Stimulated activated memory B cell treated with anti-CD40 and anti-IgM and Interleukin-4, amounts not matched to agents 10 μg/mL and 1 μg/mL and 100 μg/mL, for 72 hours (primary cell): ENCODE data around the gene TUBB4B.

ENCODE experiments used
- ATAC-seq: fragments of 150-1000 bp; cut with Tn5 transposase; 2 replicates; pipeline ENCODE4 v1.10.0; 2021
- H3K27ac Mint-ChIP-seq: one replicate; pipeline ENCODE4 v1.8.0; 2022; ENCODE audit warnings: mild to moderate bottlenecking, mixed read lengths
- H3K27me3 Mint-ChIP-seq: one replicate; pipeline ENCODE4 v1.8.0; 2022; ENCODE audit warnings: mixed read lengths
- H3K36me3 Mint-ChIP-seq: one replicate; pipeline ENCODE4 v1.8.0; 2022; ENCODE audit warnings: mixed read lengths
- H3K4me1 Mint-ChIP-seq: one replicate; pipeline ENCODE4 v1.8.0; 2022; ENCODE audit warnings: mixed read lengths
- H3K4me3 Mint-ChIP-seq: one replicate; pipeline ENCODE4 v1.8.0; 2022; ENCODE audit warnings: mild to moderate bottlenecking, moderate library complexity, mixed read lengths
- H3K9me3 Mint-ChIP-seq: one replicate; pipeline ENCODE4 v1.8.0; 2022; ENCODE audit warnings: mixed read lengths

Gene TUBB4B

DNA sequence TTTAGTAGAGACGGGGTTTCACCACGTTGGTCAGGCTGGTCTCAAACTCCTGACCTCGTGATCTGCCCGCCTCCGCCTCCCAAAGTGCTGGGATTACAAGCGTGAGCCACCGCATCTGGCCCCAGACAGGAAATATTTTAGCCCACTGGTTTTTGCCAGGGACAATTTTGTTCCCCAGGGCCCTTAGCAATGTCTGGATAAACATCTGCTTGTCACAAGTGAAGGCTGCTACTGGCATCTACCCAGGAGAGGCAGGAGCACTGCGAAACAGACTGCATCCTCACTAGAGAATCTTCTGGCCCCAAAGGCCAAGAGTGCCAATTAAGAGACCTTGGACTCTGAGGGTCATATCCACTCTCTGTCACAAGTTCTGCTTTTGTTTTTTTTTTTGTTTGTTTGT lies 38.1 kb upstream of the TUBB4B start:
- ATAC-seq: no peak
- H3K27ac Mint-ChIP-seq: no peak overlapping the region
- H3K36me3 Mint-ChIP-seq: peaks cover 20% of the 10 kb centered on the region
- peak overlapping the region; percentile 31 for H3K4me3 Mint-ChIP-seq
- peaks cover 66% of the 10 kb centered on the region for H3K4me1 Mint-ChIP-seq
- no peaks in the 10 kb centered on the region for H3K27me3 Mint-ChIP-seq
- H3K9me3 Mint-ChIP-seq: no peaks in the 10 kb centered on the region

DNA sequence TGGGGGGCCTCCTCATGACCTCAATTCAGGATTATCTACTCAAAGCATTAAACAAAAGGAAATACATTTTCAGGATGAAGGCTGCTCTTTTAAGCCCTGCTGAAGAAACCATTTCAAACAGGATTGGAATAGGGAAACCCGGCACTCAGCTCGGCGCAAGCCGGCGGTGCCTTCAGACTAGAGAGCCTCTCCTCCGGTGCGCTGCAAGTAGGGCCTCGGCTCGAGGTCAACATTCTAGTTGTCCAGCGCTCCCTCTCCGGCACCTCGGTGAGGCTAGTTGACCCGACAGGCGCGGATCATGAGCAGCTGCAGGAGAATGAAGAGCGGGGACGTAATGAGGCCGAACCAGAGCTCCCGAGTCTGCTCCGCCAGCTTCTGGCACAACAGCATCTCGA lies 36.4 kb upstream of the TUBB4B start:
- H3K4me3 Mint-ChIP-seq: peak overlapping the region; percentile 85
- ATAC-seq: no peak
- peaks cover 55% of the 10 kb centered on the region for H3K4me1 Mint-ChIP-seq
- H3K36me3 Mint-ChIP-seq: peaks cover 27% of the 10 kb centered on the region
- H3K27me3 Mint-ChIP-seq: no peaks in the 10 kb centered on the region
- H3K9me3 Mint-ChIP-seq: no peaks in the 10 kb centered on the region
- H3K27ac Mint-ChIP-seq: peak overlapping the region; percentile 96

DNA sequence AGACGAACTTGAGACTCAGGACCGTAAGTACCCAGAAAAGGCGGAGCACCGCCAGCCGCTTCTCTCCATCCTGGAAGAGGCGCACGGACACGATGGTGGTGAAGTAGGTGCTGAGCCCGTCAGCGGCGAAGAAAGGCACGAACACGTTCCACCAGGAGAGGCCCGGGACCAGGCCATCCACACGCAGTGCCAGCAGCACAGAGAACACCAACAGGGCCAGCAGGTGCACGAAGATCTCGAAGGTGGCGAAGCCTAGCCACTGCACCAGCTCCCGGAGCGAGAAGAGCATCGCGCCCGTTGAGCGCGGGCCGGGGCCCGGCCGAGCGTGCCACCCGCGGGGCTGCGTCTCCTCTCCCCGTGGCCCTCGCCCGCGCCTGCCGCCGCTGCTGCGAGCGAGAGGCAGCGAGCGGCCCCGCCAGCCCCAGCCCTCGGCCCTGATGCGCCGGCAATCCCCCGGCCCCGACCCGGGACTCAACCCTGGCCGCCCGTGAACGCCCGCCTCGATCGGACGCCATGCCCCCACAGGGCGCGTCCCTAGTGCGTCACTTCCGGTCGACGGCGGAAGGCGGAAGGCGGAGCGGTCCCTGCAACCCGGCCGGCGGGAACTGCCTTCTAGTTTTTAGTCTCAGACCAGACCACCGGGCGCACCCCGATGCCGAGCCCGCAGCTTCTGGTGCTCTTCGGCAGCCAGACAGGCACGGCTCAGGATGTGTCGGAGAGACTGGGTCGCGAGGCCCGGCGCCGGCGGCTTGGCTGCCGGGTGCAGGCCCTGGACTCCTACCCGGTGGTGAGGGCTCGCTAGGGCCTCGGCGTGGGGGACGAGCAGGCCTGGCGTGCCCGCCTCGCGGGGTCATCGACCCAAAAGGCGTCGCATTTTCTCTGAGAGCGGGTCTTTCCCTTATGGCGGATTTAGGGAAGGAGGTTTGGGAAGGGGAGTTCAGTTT lies 35.7 kb upstream of the TUBB4B start, which contains the start of the genes NDOR1 and TMEM203:
TSS of gene NDOR1 (plus strand) at position 575 of the 944 bp plus-strand sequence. CDS start at position 653, 78 bp downstream.
TSS of gene TMEM203 (minus strand) at position 523 of the 944 bp plus-strand sequence. CDS start at position 289, 234 bp downstream.
- Mint-ChIP-seq H3K27me3 (no peaks in the 10 kb centered on the region), H3K36me3 (peaks cover 27% of the 10 kb centered on the region), H3K9me3 (no peaks in the 10 kb centered on the region), H3K27ac (peak within 1 kb of the TSS; percentile 96), H3K4me3 (peak within 1 kb of the TSS; percentile 85), H3K4me1 (peaks cover 54% of the 10 kb centered on the region)
- peak; percentile 71 for ATAC-seq

DNA sequence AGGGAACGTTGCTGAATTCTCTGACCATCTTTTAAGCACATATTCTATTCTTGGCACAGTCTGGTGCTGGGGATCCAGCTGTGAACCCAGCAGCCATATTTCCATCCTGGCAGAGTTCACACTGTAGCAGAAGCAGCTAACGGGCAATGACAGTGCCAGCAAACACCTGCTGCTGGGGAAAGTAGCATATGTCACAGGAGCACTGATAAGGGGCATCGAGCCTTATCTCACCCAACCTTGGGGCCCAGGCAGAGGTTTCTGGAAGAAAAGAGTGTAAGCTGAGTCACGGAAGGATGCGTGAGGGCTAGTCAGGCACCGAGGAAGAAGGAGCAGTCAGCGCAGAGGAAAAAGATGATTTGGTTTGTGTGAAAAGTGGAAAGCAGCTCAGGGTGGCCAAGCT lies 34.5 kb upstream of the TUBB4B start:
- peaks cover 52% of the 10 kb centered on the region for H3K4me1 Mint-ChIP-seq

DNA sequence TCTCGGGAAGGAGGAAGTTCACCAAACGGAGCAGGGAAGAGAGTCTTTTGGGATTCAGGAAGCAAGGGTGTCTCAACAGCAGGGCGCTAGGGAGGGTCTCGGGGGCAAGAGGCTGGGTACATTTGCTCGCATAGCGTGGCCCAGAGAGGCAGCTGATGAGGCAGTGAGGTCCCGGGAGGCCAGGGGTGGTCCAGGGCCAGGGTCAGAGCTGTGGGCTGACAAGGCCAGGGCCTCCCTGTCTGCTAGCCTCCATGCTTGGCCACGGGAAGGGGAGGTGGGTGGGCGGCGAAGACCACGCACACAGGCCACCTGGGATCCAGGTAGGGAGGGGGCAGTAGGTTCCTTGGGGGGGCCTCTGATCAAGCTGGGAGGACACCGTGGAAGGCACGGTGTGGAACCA lies 29.6 kb upstream of the TUBB4B start:
- H3K27ac Mint-ChIP-seq: no peak overlapping the region
- peaks cover 18% of the 10 kb centered on the region for H3K4me1 Mint-ChIP-seq
- no peaks in the 10 kb centered on the region for H3K27me3 Mint-ChIP-seq
- no peak for ATAC-seq
- H3K36me3 Mint-ChIP-seq: peaks cover 43% of the 10 kb centered on the region
- no peak overlapping the region for H3K4me3 Mint-ChIP-seq
- H3K9me3 Mint-ChIP-seq: no peaks in the 10 kb centered on the region

More for the DNA sequence above, 34.5 kb upstream of the TUBB4B start:
- no peaks in the 10 kb centered on the region for H3K9me3 Mint-ChIP-seq
- H3K36me3 Mint-ChIP-seq: peaks cover 35% of the 10 kb centered on the region
- no peaks in the 10 kb centered on the region for H3K27me3 Mint-ChIP-seq
- peak overlapping the region; percentile 85 for H3K4me3 Mint-ChIP-seq
- ATAC-seq: no peak
- H3K27ac Mint-ChIP-seq: peak overlapping the region; percentile 96

DNA sequence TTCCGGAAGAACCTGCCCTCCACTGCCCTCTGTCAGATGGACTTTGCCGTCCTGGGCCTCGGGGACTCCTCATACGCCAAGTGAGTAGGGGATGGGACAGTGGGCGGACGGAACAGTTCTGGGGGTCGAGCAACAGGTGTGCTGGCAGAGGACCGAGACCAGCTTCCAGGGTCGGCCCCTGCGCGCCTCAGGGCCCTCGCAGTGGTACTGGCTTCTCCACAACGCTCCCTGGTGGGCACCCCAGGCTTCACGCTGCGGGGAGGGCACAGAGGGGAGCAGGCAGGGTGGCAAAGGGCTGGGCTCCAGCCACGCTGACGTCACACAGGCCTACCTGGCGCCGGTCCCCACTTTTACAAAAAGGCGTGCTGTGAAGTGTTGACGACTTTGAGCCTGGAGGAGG lies 28.6 kb upstream of the TUBB4B start:
- Mint-ChIP-seq H3K4me1 (peaks cover 8% of the 10 kb centered on the region), H3K27ac (no peak overlapping the region), H3K27me3 (no peaks in the 10 kb centered on the region), H3K9me3 (no peaks in the 10 kb centered on the region), H3K36me3 (peaks cover 40% of the 10 kb centered on the region), H3K4me3 (no peak overlapping the region)
- no peak for ATAC-seq

DNA sequence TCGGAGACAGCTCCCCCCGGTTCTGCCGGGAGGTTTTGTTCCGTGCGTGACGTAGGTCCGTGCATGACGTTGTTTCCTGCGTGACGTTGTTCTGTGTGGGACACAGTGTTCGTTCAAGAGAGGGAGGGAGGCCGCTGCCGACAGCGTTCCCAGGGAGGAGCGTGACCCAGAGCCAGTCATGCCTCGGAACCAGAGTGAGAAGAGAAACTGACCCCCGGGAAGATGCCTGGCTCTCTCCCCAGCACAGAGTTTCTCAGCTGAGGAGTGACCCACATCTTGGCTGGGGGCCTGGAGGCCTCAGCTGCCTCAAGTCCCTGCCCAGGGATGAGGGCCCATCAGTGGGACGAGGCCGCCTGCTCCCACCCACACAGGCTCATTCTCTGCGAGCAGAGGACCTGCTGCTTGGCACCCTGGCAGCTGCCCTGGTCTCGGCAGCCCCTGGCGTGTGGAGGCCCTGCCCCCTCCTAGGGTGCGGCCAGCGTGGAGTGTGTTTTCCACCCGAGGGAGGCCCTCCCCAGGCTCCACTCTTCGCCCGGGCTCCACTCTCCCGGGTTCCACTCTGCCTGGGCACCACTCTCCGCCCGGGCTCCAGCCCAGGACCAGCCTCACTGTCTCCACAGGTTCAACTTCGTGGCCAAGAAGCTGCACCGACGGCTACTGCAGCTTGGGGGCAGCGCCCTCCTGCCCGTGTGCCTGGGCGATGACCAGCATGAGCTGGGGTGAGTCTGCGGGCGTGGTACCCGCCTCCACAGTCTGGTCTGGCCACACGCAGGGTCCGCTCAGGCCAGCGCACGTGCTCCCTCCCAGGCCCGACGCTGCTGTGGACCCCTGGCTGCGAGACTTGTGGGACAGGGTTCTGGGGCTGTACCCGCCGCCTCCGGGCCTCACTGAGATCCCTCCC lies 27.7 kb upstream of the TUBB4B start:
- Mint-ChIP-seq H3K36me3 (peaks cover 37% of the 10 kb centered on the region), H3K9me3 (no peaks in the 10 kb centered on the region), H3K4me1 (peaks cover 5% of the 10 kb centered on the region), H3K4me3 (no peak overlapping the region), H3K27me3 (no peaks in the 10 kb centered on the region), H3K27ac (no peak overlapping the region)
- no peak for ATAC-seq

DNA sequence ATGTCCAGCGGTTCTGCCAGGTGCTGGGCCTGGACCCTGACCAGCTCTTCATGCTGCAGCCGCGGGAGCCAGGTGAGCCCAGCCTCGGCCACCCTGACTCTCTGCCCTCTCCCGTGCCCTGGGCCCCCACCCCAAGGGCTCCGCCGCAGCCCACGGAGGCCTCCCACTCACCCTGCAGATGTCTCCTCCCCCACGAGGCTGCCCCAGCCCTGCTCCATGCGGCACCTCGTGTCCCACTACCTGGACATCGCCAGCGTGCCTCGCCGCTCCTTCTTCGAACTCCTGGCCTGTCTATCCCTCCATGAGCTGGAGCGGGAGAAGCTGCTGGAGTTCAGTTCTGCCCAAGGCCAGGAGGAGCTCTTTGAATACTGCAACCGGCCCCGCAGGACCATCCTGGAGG lies 26.5 kb upstream of the TUBB4B start:
- Mint-ChIP-seq H3K27me3 (no peaks in the 10 kb centered on the region), H3K4me1 (peaks cover 5% of the 10 kb centered on the region), H3K27ac (no peak overlapping the region), H3K36me3 (peaks cover 31% of the 10 kb centered on the region), H3K4me3 (no peak overlapping the region), H3K9me3 (no peaks in the 10 kb centered on the region)
- no peak for ATAC-seq

DNA sequence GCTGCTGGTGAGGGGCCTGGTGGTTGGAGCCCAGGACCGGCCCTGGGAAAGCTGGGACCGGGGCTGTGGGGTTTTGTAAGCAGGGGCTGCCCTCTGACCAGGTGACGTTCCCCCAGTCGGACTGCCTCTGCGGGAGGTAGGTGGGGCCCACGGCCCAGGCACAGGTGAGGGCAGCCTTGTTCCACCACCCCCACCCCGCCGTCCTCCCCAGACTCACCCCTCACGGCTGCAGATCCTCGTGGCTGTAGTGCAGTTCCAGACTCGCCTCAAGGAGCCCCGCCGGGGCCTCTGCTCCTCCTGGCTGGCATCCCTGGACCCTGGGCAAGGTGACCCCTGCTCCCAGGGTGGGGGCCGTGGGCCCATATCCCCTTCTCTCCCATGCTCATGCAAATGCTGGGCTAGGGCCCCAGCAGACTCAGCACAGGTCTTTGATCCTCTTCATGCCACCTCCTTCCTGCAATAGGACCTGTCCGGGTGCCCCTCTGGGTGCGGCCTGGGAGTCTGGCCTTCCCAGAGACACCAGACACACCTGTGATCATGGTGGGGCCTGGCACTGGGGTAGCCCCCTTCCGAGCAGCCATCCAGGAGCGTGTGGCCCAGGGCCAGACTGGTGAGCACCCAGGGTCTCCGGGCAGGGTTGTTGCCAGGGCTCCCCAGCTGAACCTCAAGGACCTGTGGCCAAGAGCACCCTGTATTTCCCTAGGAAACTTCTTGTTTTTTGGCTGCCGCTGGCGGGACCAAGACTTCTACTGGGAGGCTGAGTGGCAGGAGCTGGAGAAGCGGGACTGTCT lies 25.7 kb upstream of the TUBB4B start:
- Mint-ChIP-seq H3K4me1 (peaks cover 5% of the 10 kb centered on the region), H3K27ac (no peak overlapping the region), H3K36me3 (peaks cover 31% of the 10 kb centered on the region), H3K27me3 (no peaks in the 10 kb centered on the region), H3K9me3 (no peaks in the 10 kb centered on the region), H3K4me3 (no peak overlapping the region)
- ATAC-seq: no peak

DNA sequence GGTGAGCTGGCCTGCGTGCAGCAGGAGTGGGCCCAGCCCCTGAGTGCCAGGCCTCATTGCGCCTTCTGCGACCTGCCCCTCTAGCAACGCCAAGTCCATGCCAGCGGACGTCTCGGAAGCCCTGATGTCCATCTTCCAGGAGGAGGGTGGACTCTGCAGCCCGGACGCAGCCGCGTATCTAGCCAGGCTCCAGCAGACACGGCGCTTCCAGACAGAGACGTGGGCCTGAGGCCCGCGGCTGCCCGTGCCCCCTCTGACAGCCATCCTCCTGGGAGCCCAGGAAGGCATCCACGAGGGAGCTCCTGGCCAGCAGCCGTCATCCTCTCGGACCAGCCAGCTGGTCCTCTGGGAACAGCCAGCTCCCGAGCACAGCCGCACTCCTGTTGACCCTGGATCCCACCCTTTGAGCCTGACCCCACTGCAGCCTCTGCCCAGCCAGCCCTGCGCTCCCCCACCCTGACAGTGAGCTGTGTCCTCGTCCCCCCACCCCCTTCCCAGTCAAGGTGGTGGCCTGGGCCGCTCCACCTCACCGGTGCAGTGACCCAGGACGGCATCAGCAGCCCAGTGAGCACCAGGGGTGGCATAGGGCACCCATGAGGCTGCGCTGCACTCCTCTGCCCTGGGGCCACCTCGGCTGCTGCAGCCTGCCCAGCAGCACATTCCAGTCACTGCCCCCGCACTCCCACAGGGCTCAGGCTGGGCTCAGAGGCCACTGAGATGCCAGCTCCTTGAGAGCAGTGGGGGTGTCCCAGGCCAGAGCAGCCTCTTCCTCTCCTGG lies 24.7 kb upstream of the TUBB4B start:
- H3K27ac Mint-ChIP-seq: no peak overlapping the region
- peaks cover 24% of the 10 kb centered on the region for H3K36me3 Mint-ChIP-seq
- no peaks in the 10 kb centered on the region for H3K9me3 Mint-ChIP-seq
- H3K4me1 Mint-ChIP-seq: peaks cover under 1% of the 10 kb centered on the region
- no peaks in the 10 kb centered on the region for H3K27me3 Mint-ChIP-seq
- H3K4me3 Mint-ChIP-seq: no peak overlapping the region
- ATAC-seq: no peak

DNA sequence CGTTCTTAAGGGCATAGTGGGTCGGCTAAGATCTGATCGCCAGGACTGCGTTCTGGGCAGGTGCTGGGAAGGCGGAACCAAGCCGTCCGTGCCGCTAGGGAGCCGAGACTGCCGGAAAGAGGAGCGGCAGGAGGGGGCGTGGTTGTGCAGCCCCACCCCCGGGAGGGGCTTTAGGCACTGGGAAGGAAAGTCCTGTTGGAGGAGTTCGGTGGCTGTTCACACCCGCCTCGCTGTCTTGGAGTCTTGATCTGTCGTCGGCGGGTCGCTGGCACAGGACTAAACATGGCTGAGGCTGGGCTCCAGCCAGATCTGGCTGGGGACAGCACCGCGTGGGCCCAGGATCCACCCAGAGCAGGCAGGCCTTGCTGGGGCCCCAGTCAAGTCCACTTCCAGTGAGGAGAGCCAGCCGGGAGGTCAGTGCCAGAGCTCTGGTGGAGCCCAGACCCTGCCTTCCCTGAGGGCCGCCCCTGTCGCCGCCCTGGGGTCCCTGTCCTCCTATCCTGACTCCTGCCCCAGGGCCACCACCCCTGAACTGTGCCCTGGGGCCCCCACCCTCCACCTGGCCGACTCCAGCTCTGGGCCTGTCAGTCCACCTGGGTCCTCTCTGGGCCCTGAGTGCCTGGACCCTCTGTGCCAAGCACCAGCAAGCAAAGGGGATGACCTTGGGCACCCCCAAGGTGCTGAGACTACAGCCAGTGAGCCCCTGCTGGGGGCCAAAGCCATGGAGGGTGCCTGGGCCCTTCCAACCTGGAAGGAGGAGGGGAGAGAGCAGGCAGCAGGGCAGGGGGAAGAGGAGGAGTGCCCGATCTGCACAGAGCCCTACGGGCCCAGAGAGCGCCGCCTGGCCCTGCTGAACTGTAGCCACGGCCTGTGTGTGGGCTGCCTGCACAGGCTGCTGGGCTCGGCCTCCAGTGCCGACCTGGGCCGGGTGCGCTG lies 23.5 kb upstream of the TUBB4B start:
- Mint-ChIP-seq H3K27me3 (no peaks in the 10 kb centered on the region), H3K4me1 (no peaks in the 10 kb centered on the region), H3K9me3 (no peaks in the 10 kb centered on the region), H3K27ac (no peak overlapping the region), H3K4me3 (no peak overlapping the region), H3K36me3 (peaks cover 23% of the 10 kb centered on the region)
- no peak for ATAC-seq

DNA sequence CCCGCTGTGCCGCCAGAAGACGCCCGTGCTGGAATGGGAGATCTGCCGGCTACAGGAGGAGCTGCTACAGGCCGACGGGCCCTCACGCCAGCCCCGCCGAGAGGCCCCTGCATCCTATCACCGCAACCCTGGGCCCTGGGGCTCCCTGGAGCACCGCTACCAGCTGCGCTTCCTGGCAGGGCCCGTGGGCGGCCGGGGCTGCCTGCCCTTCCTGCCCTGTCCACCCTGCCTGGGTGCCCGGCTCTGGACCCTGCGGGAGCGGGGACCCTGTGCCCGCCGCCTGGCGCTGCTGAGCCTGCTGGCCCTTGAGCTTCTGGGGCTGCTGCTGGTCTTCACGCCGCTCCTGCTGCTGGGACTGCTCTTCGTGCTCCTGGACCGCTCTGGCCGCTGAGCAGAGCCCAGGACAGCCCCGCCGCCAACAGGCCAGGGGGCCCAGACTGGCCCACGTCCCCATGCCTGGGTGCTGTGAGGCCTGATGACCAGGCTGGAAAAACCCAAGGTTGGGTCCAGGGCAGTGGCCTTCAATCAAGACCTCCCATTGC lies 22.8 kb upstream of the TUBB4B start:
- H3K27ac Mint-ChIP-seq: no peak overlapping the region
- peaks cover 7% of the 10 kb centered on the region for H3K4me1 Mint-ChIP-seq
- H3K27me3 Mint-ChIP-seq: no peaks in the 10 kb centered on the region
- H3K9me3 Mint-ChIP-seq: no peaks in the 10 kb centered on the region
- no peak for ATAC-seq
- no peak overlapping the region for H3K4me3 Mint-ChIP-seq
- peaks cover 23% of the 10 kb centered on the region for H3K36me3 Mint-ChIP-seq

DNA sequence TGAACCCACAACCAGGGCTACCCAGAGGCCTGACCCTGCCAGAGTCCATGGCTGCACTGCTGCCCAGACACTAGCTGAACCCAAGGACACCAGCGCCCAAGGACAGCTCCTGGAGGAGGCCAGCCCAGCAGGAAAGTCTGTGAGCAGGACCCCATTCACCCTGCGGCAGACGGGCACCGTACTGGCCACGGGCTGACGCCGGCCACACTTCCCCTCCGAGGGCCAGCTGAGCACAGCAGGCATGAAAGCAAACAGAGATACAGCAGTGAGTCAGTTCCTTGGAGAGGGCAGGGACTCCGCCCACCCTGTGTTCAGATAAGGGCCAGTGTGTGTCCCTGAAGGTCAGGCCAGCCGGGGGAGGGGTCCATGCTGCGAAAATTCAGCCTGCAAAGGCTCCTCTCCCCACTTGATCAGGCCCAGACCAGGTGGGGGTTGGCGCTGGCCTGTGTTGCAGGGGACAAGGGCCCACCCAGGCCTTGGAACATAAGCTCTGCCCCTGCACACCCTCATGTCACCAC lies 22.3 kb upstream of the TUBB4B start:
- no peaks in the 10 kb centered on the region for H3K9me3 Mint-ChIP-seq
- H3K36me3 Mint-ChIP-seq: peaks cover 23% of the 10 kb centered on the region
- peaks cover 8% of the 10 kb centered on the region for H3K4me1 Mint-ChIP-seq
- no peaks in the 10 kb centered on the region for H3K27me3 Mint-ChIP-seq
- no peak for ATAC-seq
- H3K27ac Mint-ChIP-seq: no peak overlapping the region
- no peak overlapping the region for H3K4me3 Mint-ChIP-seq
